EH (cell line): Measurements from ENCODE around the gene GJA1.
"Not testable (repeated sequence)": the region's sequence is repeated elsewhere in the genome, so short reads cannot be mapped to it uniquely, and the experiment has no call there.

ENCODE experiments used
- DNase-seq: peaks from one replicate; pipeline ENCODE4 v3.0.0-alpha.2; 2015; ENCODE audit warnings: low read depth

GJA1 gene

DNA sequence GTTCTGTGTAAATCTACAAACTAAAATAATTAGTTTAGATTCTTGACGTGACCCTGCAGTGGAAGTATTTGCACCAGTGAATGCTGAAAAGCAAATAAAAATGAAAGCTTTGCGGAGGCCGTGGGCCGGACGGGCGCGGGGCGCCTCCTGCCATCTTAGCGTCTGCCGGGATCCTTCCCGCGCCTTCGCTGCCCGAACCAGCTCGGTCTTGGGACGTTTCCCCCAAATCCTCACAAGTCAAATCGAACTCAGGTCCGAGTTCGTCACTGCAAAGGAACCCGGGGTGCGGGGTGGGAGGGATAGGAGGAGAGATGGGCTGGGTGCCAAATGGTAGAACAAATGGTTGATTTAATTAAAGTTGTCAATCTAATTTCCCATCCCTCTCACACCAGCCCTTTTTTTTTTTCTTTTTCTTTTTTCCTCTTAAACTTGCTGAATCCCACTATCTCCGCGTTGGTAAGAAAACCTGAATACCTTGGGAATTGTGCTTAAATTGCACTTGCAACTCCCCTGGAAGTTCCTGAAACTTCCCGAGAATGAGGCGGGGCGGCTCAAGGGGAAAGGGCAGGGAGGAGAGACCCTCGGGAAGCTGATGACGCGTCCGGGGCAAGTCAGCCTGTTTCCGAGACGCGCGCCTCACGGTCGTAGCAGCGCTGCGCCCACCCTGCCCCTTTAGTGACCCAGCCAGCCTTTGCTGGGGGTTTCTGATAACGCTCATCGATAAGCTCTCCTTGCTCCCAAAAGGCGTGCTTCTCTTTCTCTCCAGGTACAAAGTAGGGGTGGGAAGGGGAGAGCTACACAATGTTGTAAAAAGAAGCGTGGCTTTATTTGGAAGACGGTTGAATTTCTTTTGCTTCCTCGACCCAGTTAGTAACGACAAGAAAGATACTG is 1.8 kb downstream of the GJA1 start:
- peak; percentile 68 for DNase-seq

- peak; percentile 77 for DNase-seq
Measured at GRCh38 chr6:121437851-121438651, 2.6 kb downstream of the GJA1 start.

DNA sequence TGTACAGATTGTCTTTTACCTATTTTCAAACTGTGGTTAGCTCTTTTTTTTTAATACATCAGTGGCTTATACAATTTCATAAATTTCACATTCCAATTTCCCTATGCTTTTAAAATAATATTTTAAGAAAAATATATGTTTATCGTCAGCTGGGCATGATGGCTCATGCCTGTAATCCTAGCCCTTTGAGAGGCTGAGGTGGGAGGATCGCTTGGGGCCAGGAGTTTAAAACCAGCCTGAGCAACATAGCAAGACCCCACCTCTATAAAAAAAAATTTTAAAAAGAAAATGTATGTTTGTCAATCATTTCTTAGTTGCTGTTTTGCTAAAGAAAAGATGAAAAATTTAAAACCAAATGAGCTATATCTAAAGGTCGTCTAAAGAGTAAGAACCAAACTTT is 3.4 kb downstream of the GJA1 start:
- no peak for DNase-seq

DNA sequence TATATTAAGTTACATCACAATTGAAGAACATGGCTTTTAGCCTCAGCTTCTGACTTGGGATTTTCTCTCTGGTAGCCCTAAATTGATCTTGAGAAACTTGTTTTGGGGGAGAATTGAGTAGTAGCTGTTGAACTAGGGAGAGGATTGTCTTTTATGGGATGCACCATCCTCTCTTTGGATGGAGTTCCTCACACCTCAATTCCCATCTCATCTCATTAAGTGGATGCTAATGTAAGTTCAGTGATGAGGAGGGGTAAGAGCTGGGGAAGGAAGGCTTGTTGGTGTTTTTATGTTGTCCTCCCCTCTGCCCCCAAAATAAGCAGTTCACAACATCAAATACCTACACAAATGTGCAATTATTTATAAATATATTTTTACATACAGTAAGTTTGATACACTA is 4.0 kb downstream of the GJA1 start:
- no peak for DNase-seq

DNA sequence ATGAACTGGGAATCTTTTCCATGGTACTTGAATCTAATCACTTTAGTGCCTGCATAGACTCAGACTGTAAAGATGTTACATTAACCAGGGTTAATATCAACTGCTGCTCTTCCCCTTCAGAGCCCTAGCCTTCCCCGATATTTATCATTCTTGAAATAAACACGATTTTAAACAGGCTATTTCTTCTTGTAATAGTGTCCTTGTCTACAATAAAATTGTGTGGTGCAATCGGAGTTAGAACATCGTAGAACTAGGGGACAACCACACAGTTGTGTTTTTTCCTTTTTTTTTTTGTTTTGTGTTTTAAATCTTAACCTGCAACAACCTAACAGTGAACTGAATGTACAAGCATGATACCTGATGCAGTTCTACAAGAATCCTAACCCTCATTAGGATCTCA is 4.5 kb downstream of the GJA1 start:
- peak; percentile 15 for DNase-seq

DNA sequence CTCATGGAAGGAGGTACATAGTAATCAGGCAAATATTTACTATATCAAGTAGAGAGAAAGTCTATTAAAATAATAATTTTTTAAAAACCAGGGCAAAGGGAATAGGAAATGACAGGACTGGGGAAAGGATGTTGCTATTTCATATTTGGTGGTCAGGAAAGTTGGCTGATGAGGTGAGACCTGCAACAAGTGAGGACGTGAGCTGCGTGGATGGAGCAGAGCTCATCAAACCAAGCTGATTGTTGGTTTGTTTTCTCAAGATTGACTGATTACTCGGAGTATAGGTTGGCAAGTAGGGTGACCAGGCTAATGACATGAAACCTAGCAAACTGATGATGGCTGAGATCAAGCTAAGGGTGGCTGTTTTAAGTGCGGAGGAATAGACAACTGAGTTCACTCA is 6.0 kb downstream of the GJA1 start:
- peak; percentile 44 for DNase-seq

DNA sequence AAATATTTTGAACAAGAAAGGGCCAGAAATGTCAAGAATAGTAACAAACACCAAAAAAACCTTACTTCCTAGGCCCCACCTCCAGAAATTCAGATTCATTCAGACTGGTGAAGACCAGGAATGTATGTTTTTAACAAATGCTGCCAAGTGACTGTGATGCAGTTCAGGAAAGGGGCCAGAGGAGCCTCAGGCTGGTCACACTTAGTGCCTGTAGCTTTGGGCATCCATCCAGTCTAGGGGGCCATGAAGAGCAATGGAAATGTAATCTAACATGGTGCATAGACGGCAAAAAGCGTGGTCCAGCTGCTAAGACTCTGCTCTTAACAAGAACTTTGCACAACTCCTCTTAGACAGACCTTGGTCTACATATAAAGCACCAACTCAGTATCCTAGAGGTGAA is 7.1 kb downstream of the GJA1 start:
- DNase-seq = peak; percentile 69

- peak; percentile 46 for DNase-seq
Measured at GRCh38 chr6:121443971-121444541, 8.6 kb downstream of the GJA1 start.

DNA sequence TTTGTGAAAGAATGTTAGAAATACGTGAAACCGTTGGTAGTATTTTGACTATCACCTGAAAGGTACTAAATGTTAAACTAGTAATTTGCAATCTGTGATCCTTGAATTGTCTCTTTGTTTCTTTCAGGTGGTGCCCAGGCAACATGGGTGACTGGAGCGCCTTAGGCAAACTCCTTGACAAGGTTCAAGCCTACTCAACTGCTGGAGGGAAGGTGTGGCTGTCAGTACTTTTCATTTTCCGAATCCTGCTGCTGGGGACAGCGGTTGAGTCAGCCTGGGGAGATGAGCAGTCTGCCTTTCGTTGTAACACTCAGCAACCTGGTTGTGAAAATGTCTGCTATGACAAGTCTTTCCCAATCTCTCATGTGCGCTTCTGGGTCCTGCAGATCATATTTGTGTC is 11.3 kb downstream of the GJA1 start:
- DNase-seq = not testable (repeated sequence)

- not testable (repeated sequence) for DNase-seq
Measured at GRCh38 chr6:121447746-121448145, 12.3 kb downstream of the GJA1 start.

DNA sequence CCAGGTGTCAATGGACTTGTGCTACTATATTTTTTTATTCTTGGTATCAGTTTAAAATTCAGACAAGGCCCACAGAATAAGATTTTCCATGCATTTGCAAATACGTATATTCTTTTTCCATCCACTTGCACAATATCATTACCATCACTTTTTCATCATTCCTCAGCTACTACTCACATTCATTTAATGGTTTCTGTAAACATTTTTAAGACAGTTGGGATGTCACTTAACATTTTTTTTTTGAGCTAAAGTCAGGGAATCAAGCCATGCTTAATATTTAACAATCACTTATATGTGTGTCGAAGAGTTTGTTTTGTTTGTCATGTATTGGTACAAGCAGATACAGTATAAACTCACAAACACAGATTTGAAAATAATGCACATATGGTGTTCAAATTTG is 13.1 kb downstream of the GJA1 start:
- peak; percentile 59 for DNase-seq

GRCh38 chr6:121449331-121449730 is 13.9 kb downstream of the GJA1 start:
- no peak for DNase-seq

DNA sequence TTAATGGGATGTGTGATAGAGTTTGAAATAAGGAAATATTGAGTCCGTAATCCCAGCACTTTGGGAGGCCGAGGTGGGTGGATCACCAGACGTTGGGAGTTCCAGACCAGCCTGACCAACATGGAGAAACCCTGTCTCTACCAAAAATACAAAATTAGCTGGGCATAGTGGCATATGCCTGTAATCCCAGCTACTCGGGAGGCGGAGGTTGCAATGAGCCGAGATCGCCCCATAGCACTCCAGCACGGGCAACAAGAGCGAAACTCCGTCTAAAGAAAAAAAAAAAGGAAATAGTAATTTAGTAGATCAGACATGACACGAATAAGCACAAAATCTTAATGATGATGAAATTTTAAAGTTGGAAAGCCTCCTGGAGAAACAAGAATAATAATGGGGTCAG is 14.8 kb downstream of the GJA1 start:
- no peak for DNase-seq

DNA sequence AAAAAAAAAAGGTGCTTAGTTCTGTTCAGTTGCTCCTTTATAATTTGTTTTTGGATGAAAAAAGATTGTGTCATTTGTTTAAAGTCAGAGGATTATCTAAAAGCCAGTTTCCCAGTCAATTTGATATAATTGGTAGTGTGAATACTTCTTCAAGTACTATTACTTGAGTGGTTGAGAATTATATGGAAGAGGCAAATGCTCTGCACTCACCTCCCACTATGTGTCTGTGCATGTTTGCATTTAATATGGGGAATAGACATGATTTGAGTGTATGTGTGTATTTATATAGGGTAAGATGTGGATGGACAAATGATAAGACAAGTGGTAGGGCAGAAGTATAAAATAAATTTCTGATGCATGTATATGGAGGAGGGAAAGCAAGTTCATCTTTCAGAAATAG is 15.8 kb downstream of the GJA1 start:
- no peak for DNase-seq

DNA sequence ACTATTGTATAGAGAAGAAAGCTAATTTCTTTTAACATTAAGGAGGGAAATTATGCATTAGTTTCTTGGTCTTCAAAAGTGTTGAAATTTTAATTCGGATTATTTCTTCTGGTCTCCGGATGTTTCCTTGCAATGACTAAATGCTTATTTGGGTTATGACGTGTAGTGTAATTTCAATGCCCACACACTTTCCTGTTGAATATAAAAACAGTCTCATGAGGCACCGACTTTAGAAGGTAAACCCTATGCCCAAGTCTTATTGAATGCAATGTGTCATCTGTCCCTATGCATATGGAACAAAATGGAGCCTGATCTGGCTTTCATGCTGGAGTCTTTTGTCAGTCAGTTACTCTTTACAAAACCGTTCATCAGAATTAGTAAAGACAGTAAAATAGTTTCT is 17.7 kb downstream of the GJA1 start:
- DNase-seq = no peak

DNA sequence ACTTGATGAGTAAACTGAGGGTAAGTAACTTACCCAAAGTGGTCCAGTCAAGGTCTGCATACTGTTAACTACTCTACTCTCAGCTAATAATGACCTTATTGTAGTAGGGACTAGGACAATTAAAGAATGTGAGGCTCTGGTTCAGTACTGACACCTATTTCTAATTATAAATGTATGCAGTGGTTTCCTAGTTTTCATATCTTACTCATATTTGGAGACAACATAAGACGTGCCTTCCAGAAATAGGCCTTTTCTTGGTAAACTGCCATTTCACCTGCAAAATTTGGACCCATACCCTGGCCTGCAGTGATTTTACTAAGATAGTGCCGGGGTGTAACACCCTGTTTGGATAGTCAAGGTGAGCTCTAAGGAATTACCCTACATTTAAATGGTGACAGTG is 24.7 kb downstream of the GJA1 start:
- DNase-seq = no peak

- DNase-seq = no peak
Measured at GRCh38 chr6:121463087-121463486, 27.6 kb downstream of the GJA1 start.

DNA sequence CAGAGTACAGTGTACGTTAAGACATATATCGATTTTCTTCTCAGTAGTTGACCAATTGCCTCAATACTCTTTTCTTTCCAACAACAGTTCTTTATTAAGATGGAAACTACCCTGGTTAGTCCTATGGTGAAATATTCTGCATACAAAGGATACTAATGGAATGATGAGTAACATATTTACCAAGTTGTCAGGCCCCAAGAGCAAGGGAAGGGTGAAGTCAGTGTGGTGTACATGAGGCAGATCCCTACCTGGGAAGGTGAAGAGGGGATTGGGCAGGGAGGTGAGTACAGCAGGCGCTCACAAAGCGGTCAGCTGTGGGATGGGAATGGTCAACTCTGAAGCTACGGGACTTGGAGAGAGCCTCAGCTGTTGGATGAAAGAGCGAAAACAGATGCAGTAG is 29.7 kb downstream of the GJA1 start:
- no peak for DNase-seq

GRCh38 chr6:121479486-121480098 is 44.1 kb downstream of the GJA1 start:
- DNase-seq = no peak

DNA sequence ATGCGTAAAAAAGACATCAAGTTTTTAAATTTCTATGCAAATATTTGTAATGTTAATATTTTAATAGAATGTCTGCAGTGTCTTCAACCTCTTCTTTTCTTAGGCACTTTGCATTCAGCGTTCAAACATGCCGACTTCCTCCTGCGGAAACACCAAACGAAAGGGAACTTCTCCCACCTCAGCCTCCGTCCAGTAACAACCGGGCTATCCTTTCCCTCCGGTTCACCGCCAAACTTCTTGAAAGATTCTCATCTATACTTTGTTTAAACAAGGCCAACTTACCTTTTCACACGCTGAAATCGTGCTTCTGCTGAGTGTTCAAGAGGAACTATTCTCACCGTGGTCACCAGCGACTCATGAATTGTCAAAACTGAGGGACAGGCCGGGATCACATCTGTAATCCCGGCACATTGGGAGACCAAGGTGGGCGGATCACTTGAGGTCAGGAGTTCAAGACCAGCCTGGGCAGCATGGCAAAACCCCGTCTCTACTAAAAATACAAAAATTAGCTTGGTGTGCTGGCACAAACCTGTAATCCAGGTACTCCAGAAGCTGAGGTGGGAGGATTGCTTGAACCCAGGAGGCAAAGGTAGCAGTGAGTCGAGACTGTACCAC is 44.8 kb downstream of the GJA1 start:
- DNase-seq = no peak

GRCh38 chr6:121482004-121482693 is 46.7 kb downstream of the GJA1 start:
- DNase-seq = peak; percentile 72
